RKO (cell line): ENCODE measurements around the gene ABCD4.
A peak's percentile ranks its signal among the peaks of the same experiment; 100 is the strongest.

Experiments used
- DNase-seq: peaks from one replicate; pipeline ENCODE4 v3.0.0-alpha.2; 2016; ENCODE audit warnings: low spot score

The ABCD4 gene

DNA sequence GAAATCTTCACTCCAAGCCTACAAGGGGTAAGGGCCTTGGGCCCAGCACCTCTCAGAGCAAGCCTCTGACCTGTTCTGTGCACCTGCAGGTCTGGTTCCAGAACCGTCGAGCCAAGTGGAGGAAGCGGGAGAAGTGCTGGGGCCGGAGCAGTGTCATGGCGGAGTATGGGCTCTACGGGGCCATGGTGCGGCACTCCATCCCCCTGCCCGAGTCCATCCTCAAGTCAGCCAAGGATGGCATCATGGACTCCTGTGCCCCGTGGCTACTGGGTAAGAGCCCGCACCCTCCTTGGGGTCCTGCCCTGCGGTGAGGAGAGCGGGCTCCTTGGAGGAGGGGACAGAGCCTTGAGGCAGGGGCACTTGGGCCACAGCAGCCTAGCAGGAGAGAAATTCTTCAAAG lies 43.2 kb downstream of the ABCD4 start:
- no peak for DNase-seq

DNA sequence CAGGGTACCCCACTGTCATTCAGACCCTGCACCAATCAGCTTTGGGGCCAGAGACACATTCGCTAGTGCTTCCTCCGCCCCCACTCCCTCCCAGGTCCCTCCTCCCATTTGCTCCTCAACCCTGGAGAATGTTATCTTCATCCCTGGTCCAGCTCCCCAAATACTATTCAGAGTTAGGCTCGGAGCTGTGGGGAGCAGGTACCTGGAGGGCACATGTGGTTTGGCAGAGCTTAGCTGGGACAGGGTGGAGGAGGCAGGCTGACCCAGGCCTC lies 44.0 kb downstream of the ABCD4 start:
- no peak for DNase-seq

DNA sequence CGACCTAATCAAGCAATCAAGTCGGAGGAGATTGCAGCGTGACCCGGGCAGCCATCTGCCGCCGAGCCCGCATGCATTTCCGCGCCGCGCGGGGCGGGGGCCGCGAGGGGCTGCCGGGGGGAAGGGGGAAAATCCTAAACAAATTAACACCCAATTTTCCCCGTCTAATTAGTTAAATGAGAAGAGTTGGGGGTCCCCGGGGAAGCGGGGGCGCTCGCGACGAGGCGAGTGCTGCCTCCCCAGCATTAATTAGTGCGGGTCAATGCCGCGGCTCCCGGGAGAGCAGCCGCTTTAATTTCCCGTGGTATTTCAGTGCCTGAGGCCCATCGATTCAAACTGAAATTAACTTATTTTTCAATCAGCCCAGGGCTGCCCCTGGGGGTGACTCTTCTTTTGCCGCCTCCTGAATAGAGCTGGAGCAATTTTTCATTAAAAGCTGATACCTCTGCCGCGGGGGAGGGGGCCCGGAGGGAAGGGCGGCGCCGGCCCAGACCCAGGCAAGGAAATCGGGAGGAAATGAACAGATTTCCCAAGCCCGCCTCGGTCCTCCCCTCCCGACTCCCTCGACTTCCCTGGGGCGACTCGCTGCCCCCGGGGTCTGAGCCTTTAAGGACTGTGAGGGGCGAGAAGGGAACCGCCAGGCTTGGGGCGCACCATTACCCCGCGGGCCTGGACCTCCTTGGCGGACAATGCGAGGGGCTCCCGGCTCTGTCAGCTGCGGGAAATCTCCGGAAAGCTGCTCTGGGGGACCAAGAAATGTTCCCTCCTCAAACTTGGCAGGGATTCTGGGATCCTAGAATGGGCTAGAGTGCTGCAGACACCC lies 44.6 kb downstream of the ABCD4 start:
- DNase-seq = no peak

DNA sequence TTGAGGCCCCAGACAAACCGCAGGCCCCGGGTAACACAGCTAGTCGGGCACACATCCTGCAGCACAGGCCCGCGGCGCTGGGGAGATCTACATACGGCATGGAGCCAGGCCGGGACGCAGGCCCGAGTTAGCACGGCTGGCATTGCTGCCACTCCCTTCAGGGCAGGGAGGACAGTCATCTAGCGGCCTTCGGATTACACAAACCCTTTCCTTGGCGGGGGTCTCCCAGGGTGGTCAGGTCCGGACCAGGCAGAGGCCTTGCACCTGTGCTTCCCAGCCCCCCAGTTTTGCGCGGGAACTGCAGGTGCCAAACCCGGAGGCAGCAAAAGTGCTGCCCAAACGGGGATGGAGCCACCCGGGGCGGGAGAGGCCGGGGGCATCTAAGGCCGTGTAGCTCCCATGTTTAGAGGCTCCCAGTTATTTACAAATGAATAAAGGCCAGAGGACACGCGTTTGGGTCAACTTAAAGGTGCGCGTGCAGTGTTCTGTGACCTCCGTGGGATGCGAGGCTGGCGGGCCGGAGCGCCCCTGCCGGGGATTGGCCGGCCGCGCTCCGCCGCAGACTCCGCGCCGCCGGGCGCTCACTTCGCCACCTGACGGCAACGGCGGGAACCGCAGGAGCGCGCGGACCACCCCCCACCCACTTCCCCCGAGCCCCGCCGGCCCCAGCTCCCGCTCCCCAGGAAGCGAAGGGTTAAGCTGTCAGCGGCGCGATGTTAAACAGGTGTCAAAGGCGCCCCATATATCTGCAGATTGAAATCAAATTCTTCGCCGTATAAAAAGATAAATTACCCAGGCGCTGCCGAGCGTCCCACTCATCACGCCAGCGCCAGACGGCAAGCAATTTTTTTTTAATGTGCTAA lies 45.4 kb downstream of the ABCD4 start:
- peak; percentile 28 for DNase-seq

DNA sequence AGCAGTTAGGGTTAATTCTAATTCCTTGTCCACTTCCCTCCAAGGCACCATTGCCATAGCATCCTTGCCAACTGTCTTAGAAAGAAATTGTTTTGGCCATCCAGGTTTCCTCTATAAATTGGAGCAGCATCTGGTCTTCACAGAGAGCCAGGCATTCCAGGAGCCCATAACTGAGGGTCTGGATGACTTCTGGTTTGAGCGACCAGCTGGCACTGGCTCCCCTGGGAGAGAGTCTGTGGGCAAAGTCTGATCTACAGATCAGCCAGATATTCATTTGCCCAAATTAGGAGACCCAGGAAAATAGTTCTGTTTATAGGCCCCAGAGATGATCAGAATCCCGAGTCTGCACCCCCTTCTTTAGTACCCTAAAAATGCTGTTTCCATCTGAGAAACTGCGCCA lies 47.5 kb downstream of the ABCD4 start:
- DNase-seq = no peak

DNA sequence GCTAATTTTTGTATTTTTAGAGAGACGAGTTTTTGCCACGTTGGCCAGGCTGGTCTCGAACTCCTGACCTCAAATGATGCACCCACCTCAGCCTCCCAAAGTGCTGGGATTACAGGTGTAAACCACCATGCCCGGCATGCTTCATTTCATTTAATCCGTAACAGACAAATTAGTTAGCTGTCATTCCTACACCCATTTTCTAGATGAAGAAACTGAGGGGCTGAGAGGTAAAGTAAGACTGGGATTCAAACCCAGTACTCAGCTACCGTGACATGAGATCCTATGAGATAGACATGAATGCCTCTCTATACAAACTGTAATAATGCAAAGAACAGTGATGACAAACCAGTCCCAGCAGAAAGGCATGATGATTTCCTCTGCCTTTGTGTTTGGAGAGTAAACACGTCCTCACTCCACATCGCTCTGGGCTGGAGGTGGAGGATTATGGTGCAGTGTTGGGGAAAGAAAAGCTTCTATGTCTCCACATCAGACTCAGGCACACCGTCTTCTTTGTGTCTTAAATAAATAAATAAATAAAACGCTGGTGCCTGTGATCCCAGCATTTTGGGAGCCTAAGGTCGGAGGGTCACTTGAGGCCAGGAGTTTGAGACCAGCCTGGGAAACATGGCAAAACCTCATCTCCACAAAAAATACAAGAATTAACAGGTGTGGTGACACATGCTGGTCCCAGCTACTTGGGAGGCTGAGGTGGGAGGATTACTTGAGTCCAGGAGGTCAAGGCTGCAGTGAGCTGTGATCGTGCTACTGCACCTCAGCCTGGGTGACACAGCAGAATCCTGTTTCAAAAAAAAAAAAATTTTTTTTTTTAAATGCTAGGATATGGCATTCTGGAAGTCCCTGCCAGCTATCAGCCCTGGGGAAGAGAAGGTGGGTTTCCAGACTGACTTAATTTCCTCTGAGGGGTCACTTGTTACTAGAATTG lies 53.0 kb downstream of the ABCD4 start:
- DNase-seq = no peak

DNA sequence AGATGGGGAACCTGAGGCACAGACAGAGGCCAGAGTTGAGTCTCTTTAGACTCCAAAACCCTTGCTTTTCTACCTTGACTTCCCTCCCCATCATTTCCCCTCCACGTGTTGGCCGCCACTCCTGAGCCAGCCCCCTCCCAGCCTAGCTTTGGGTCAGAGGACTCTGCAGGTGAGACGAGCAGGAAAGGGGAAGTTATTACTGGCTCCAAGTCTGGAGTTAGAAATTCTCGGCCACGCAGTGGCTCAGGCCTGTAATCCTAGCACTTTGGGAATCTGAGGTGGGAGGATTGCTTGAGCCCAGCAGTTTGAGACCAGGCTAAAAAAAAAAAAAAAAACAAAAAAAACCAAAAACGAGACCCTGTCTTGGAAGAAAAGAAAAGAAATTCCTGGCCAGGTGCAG lies 54.7 kb downstream of the ABCD4 start:
- DNase-seq = no peak

DNA sequence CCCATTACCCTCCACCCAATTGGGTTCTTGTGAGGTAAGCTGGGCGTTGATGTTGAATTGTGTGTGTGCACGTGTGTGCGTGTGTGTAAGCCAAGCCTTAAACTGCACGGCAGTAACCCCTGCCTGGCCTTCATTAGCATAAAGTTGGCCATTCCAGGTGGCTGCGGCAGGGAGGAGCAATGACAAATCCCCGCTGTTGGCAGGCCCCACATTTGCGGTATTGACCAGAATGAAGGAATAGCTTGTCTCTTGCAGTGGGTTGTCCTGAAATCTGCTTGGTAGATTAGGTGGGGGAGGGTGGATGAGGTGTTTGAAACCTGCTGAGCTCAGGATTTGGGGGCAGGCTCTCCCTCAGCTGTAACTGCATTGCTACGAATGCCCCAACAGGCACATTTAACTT lies 56.2 kb downstream of the ABCD4 start:
- DNase-seq = no peak

DNA sequence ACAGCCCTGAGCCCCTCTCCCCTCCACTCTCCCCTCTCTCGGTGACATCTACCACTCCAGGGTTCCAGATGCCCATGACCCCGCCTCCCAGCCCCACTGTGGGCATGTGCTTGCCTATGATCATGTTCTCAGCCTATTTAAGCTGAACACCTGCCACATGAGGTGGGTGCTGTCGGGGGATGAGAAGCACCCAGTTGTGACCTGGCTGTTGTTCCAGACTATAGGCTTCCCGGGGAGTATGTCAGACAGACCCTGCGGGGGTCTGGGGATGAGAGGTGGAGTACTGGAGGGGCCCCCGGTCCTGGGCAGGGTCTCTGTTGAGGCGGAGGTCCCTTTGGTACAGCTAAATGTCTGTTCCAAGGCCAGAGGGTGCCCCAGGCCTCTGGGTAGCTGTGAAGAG lies 57.4 kb downstream of the ABCD4 start:
- no peak for DNase-seq

DNA sequence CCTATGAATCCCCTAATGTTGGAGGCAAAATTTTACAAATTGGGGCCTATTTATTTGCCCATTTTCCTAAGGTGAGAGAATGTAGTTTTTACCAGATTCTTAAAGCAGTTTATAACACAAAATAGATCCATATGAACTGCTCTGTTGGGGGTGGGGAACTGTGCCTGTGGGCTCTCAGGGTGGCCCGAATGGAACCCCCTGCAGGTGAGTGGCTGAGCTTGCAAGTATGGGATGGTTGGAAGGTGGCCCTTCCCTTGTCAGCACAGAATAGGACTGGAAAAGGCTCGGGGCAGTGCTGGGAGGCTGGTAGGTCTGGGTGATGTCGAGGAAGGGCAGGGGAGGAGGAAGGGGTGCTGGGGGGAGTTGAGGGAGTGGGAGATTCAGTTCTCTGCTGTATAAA lies 58.6 kb downstream of the ABCD4 start:
- no peak for DNase-seq

DNA sequence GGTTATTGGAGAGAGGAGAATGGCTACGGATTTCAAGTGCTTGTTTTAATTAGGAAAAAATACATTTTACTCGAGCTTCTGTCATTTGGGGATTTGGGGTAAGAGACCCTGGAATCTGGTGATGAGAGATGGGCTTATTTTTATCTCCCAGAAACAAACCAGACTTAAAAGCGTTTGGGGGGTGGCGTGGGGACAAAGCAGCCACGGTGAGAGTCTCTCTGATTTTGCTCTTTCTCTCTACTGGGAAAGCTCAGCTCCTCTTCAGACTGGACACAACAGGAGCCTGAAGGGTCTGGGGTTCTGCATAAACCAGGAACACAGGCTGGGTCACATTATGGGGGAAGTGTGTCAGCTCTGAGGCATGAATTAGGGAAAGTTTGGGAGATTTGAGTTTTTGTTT lies 59.7 kb downstream of the ABCD4 start:
- DNase-seq = no peak

DNA sequence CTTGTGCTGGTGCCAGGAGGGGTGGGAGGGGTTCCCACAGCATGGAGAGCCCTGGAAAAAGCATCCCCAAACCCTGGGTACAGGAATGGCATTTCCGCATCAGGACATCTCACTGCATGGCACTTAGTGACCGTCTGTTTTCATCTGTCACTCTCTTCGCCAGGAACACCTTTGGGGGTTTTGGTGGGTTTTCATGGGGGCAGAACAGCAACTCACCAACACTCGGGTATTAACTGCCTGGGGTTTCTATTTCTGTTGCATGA lies 60.0 kb downstream of the ABCD4 start:
- no peak for DNase-seq

DNA sequence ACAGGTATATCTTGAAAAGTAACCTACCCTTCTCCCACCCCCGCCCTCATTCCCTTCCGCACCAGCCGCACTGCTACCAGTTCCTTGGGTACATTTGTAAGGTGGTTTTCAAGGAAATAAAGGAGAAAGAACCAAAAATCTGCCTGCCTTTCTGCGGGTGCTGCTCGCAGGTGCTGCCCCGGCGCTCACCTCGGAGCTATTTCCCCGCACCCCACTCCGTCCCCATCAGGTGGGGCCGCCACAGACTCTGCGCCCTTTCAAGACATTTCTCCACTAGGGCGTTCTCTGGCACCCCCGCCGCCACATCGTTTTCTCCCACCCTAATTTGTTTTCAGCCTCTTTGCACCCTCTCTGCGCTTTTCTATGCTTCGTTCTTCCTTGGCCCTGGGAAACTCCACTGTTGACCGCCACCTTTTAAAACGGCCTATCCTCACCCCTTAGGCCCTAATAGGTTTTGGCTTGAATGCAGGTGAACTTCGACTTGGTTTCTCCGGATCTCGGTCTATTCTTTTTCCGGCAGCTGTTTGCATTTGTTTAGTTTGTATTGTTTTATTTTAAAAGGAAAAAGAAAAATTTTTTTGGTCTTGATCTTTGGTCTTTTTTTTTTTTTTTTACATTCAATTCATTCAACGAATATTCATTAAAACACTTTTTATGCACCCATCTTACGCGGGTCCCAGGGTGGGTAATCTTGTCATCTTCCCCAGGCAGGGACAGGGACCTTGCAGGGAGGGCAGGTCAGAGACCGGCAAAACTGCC lies 60.5 kb downstream of the ABCD4 start:
- no peak for DNase-seq

DNA sequence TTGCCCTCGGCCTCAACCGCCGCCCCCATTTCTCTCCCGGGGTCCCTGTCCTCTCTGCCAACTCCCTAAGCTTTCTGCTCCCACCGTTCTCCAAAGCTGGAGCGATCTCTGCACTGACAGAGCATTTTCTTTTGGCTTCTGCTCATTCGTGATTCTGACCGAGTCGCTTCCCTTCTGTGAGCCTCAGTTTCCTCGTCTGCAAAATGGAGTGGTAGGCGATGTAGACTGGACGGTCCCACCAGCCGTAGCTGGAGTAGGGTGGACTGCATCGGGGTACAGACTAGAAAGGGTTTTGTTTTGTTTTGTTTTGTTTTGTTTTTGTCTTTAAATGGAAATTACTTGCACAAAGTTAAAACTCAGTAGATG lies 61.1 kb downstream of the ABCD4 start:
- no peak for DNase-seq

DNA sequence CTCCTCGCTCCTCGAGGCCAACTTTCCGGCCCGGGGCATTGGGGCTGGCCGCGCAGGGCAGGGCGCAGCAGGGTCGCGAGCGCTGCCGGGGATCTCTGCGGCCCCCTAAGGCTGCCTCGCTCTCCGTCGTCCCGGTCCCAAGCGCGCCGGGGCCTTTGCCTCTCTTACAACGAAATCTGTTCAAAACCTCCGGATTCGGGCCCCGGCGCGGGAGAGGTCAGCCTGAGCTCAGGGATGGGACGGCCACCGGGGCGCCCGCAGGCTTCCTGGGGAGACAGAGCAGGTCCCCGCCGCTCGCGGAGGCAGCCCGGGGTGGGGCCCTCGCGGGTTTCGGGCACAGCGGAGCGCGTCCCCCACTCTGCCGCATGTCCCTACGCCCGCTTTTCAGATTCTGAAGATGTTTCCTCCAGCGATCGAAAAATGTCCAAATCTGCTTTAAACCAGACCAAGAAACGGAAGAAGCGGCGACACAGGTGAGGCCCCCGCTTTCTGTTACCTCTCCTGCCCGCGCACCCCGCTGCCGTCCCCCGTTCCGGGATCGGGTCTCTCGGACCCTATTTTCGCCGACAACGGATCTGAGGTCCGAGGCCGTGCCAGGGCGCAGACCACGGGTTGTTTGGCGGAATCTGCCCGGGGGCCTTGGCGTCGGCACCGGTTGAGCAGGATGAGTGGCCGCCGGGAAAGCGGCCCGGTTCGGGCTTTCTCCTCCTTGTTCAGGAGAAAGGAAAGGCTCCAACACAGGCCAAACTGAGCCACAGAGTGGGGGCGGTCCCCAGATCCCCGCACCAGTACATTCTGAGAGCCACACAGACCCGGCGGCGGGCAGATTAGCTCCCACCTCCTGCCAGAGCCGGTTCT lies 61.7 kb downstream of the ABCD4 start:
- no peak for DNase-seq

DNA sequence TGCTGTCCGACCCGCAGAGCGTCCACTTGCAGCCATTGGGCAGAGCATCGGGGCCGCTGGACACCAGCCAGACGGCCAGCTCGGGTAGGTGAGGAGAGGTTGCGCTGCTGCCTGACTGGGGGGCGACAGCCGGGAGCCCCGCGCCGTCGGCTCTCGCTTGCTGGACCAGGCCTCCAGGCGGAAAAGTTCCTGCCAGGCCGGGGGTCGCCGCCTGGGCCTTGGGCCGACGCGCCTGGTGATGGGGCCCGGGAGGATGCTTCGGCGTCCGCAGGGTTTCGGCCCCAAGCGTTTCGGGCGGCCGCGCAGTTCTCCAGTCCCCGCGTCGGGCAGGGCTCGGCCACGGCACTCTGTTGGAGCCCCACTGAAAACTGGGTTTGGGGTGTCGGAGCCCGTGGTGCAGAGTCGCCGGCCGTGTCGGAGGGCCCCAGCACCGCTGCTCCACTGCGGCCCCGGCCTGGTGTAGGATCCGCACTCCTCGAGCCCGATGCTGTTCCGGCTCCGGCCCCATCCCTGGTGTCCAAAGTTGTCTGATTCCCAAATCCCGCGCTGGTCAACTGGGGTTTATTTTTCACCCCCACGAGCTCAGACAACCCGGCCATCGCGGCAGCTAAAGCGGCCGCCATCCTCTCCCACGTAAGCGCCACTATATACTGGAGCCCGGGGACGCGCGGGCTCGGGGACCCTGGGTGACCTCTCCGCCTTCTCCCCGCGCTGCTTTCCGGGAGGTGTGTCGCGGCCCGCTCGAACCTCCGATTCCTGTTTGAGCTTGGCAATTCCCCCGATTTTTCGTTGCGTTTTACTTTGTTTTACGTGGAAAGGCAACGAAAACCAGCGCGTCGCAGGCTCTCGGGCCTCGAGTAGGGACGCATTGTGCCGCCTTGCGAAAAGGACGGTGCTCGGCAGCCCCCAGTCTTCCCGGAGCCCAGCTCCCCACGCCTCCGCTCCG lies 62.6 kb downstream of the ABCD4 start:
- DNase-seq = no peak

DNA sequence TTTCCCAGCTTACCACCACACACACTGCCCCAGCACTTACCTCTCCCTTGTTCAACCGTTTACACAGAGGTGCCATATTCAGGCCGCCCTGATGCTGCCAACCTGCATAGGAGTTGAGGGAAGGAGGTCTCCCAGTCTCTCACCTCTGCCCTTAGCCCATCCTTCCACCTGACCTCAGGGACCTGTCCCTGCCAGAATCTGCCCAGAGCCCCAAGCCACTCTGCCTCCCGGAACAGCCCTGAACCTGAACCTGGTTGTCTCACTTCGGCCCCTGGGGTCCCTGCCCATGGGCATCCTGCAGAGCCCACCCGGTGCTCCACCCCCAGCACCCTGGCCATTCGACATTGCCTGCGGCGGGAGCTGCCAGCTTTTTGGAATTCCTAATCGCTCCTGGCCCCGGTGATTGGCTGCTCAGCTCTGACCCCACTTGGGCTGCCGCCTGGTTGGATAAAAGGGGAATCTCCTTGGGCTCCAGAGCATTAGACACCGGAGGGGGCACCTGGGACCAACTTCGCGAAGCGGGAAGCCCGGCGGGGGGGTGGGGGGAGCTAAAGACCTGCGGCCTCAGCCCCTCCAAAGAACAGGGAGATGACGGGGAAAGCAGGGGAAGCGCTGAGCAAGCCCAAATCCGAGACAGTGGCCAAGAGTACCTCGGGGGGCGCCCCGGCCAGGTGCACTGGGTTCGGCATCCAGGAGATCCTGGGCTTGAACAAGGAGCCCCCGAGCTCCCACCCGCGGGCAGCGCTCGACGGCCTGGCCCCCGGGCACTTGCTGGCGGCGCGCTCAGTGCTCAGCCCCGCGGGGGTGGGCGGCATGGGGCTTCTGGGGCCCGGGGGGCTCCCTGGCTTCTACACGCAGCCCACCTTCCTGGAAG lies 63.5 kb downstream of the ABCD4 start, which contains the start of gene VSX2:
TSS of gene VSX2 (plus strand) at position 476 of the 874 bp plus-strand sequence. CDS start at position 589, 113 bp downstream.
- no peak for DNase-seq

DNA sequence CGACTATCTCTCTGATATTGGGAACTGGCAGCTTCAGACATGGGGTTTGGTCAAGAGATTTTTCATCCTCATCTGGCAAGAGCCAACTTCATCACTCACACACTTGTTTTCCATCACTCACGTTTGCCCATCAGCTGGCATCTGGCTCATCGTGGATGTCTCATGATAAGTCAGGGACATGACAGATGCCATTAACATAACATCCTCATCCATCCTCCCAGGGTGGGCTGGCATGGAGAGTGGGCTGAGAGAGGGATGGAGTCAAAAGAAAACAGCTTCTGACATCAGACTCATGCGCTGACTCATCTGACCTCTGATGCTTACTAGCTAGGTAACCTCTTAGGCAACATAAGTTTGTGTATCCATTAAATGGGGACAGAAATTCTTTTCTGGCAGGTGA lies 65.3 kb downstream of the ABCD4 start:
- DNase-seq = peak; percentile 54
